Measurements from ENCODE around the gene FIP1L1.
"Not testable (repeated sequence)": the region's sequence is repeated elsewhere in the genome, so short reads cannot be mapped to it uniquely, and the experiment has no call there.

The FIP1L1 gene, protein sequence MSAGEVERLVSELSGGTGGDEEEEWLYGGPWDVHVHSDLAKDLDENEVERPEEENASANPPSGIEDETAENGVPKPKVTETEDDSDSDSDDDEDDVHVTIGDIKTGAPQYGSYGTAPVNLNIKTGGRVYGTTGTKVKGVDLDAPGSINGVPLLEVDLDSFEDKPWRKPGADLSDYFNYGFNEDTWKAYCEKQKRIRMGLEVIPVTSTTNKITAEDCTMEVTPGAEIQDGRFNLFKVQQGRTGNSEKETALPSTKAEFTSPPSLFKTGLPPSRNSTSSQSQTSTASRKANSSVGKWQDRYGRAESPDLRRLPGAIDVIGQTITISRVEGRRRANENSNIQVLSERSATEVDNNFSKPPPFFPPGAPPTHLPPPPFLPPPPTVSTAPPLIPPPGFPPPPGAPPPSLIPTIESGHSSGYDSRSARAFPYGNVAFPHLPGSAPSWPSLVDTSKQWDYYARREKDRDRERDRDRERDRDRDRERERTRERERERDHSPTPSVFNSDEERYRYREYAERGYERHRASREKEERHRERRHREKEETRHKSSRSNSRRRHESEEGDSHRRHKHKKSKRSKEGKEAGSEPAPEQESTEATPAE

DNA sequence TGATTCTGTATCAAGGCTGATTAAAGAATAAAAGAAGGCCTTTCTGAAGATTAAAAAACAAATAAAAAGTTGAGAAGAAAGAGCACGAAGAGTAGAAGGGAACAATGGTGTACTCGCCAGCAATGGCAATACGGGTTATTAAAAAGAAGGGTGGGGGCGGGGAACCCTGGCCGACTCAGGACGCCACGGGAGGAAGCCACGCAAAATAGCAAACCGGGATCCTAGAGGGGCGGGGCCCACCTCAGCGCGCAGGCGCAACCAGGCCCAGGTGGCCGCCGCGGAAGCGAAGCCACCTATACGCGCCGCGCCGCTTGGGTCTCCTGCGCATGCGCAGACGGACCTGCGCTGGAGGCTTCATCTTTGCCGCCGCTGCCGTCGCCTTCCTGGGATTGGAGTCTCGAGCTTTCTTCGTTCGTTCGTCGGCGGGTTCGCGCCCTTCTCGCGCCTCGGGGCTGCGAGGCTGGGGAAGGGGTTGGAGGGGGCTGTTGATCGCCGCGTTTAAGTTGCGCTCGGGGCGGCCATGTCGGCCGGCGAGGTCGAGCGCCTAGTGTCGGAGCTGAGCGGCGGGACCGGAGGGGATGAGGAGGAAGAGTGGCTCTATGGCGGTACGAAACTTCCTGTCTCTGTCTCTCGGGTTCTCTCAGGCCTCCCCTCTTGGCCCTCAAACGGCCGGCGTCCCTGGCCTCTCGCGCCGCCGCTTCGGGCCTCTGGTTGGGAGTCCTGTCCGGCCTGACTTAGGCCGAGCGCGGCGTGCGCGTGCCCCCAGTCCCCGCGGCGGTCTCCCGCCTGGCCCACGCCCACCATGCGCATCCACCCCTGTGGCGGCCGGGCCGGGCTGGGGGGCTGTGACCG lies at the start of gene FIP1L1:
FIP1L1 (plus strand) TSS at position 323 of the 852 bp plus-strand sequence; CDS start at position 521, 198 bp downstream.
- no peak for TF ChIP-seq CTCF (IDR thresholded peaks at IDR 0.05; ENCODE audit: insufficient read depth, missing control alignments)
- FAIRE-seq (no peak), DNase-seq (ENCODE audit: insufficient read length, low spot score) (peak; percentile 58)

- DNase-seq (ENCODE audit: insufficient read length, low spot score); FAIRE-seq: not testable (repeated sequence)
Observed at GRCh38 chr4:53334916-53335315, 42.5 kb upstream of the FIP1L1 start.

DNA sequence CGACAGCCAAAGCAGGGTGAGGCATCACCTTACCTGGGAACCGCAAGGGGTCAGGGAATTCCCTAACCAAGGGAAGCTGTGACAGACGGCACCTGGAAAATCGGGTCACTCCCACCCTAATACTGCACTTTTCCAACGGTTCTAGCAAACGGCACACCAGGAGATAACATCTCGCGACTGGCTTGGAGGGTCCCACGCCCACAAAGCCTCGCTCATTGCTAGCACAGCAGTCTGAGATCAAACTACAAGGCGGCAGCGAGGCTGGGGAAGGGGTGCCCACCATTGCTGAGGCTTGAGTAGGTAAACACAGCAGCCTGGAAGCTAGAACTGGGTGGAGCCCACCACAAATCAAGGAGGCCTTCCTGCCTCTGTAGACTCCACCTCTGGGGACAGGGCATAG lies 37.3 kb upstream of the FIP1L1 start:
- FAIRE-seq; DNase-seq (ENCODE audit: insufficient read length, low spot score): not testable (repeated sequence)

DNA sequence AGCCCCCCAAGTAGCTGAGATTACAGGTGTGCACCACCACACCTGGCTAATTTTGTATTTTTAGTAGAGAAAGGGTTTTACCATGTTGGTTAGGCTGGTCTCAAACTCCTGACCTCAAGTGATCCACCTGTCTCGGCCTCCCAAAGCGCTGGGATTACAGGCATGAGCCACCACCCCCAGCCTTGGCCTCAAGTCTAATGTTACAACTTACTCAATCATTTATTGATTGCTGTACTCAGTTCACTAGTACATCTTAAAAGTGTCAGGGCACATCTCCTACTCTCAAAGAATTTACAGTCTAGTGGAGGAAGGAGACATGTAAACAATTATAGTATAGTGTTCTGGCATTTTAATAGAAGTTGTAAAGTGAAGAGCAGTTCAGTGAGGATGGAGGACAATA lies 31.0 kb upstream of the FIP1L1 start:
- not testable (repeated sequence) for DNase-seq (ENCODE audit: insufficient read length, low spot score); FAIRE-seq

- FAIRE-seq = no peak
- TF ChIP-seq CTCF (IDR thresholded peaks at IDR 0.05; ENCODE audit: insufficient read depth, missing control alignments) = no peak
- no peak for DNase-seq (ENCODE audit: insufficient read length, low spot score)
Observed at GRCh38 chr4:53346920-53347852, 30.3 kb upstream of the FIP1L1 start.

DNA sequence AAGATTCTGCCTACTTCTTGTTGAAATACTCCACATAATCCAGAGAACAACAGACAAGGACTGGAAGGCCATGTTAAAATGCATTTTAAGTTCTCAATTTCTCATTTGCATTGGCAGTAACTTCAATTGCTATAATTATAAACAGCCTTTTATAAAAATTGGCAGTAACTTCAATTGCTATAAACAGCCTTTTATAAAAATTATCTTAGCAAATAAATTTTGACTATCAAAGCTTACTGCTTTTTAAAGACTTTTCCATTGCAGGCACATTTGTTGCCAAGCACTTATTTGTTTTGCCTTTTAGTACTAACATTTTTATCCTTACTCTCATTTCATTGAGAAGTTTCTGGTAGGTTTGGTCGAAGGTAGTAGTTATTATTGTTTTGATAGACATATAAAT lies 29.4 kb upstream of the FIP1L1 start:
- DNase-seq (ENCODE audit: insufficient read length, low spot score) = no peak
- no peak for TF ChIP-seq CTCF (IDR thresholded peaks at IDR 0.05; ENCODE audit: insufficient read depth, missing control alignments)
- no peak for FAIRE-seq

DNA sequence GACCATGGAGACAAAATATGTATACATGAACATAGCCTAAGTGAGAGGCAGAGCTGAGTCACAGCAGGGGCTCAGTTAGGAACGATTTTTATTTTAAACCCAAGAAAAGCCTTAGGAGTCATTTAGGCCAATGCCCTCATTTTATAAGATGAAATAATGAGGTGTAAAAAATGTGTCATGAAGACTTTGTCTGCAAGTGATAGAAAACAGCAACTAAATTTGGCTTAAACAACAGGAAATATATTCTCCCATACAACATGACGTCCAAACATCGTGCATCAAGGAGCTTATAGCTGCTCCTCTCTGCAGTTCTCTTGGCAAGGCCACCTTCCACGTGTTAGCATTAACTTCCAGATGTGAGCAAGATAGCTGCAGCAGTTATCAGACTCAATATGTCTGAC lies 28.4 kb upstream of the FIP1L1 start:
- DNase-seq (ENCODE audit: insufficient read length, low spot score) (no peak), FAIRE-seq (no peak)
- TF ChIP-seq CTCF (IDR thresholded peaks at IDR 0.05; ENCODE audit: insufficient read depth, missing control alignments) = no peak

Data from D721Med (cell line).